Gastrocnemius medialis (tissue), 4 donors: ENCODE measurements around the gene GTF2H3.

Experiments
- CTCF ChIP-seq, 5 experiments: fragments of 450-650 bp in 3 of 5; fragments of 200-600 bp in 2 of 5; sonication (generic) in 2 of 5; IDR thresholded peaks in 4 of 5; conservative IDR thresholded peaks in 1 of 5; 1 replicate in 4 of 5; 2 replicates in 1 of 5; pipeline ENCODE4 v1.5.1; 2016 to 2019; ENCODE audit warnings: antibody characterized with exemption in 5 of 5, mild to moderate bottlenecking in 3 of 5, moderate library complexity in 3 of 5
- POLR2A ChIP-seq, 2 donors: fragments of 450-650 bp; IDR thresholded peaks; one replicate each; pipeline ENCODE4 v1.6.1; 2017; ENCODE audit warnings: antibody characterized with exemption in 2 of 2, mild to moderate bottlenecking in 2 of 2, moderate library complexity in 2 of 2

GRCh38 chr12:123690191-123690840, 56.7 kb downstream of the GTF2H3 start:
- TF ChIP-seq POLR2A (IDR thresholded peaks at IDR 0.05) (no peak), CTCF (IDR thresholded peaks at IDR 0.05 in 4 of 5, conservative IDR thresholded peaks at IDR 0.05 in 1 of 5) (no peak)
